HUES6 (cell line): ENCODE measurements around the gene LSM5.

Experiments used
- H3K27ac ChIP-seq: 2 replicates; pipeline ENCODE4 v1.7.0; 2013; ENCODE audit warnings: low read depth, mild to moderate bottlenecking, low read length, inconsistent platforms
- H3K27me3 ChIP-seq: 2 replicates; pipeline ENCODE4 v1.6.1; 2013; ENCODE audit warnings: low read length; ENCODE audit not compliant: control insufficient read depth, insufficient read depth
- H3K36me3 ChIP-seq: 2 replicates; pipeline ENCODE4 v1.6.1; 2013; ENCODE audit warnings: low read length; ENCODE audit not compliant: control insufficient read depth, insufficient read depth
- H3K4me1 ChIP-seq: 2 replicates; pipeline ENCODE4 v1.6.1; 2013; ENCODE audit warnings: low read length; ENCODE audit not compliant: control insufficient read depth, insufficient read depth
- H3K4me3 ChIP-seq: 2 replicates; pipeline ENCODE4 v1.5.1; 2013; ENCODE audit warnings: low read depth, low read length
- H3K9ac ChIP-seq: one replicate; pipeline ENCODE4 v1.6.1; 2013; ENCODE audit warnings: mild to moderate bottlenecking, low read length
- H3K9me3 ChIP-seq: 2 replicates; pipeline ENCODE4 v1.6.1; 2013; ENCODE audit warnings: low read depth, low read length; ENCODE audit not compliant: control insufficient read depth, insufficient read depth

The LSM5 gene

DNA sequence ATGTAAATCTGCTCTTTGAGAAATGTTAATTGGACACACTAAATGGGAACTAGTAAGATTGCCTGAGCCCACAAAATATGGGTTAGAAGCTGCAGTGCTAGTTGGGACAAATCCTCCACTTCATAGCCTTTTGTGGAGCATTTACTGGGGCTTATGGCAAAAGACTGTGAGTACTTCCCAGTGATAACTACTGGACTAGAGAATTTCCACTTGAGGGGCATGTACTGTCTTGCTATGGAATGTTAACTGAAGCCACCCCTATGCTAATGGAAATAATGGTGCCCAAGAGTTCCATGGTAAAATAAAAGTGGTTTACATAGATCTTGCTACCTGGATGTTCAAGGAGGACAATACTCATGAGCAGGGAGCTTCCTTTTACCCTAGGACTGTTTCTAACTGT is 34.5 kb upstream of the LSM5 start:
- no peak overlapping the region for H3K9ac ChIP-seq
- H3K9me3 ChIP-seq = peaks cover 46% of the 10 kb centered on the region
- H3K36me3 ChIP-seq = peaks cover 18% of the 10 kb centered on the region
- no peak overlapping the region for H3K4me3 ChIP-seq
- peaks cover 15% of the 10 kb centered on the region for H3K4me1 ChIP-seq
- no peaks in the 10 kb centered on the region for H3K27me3 ChIP-seq
- H3K27ac ChIP-seq = no peak overlapping the region

DNA sequence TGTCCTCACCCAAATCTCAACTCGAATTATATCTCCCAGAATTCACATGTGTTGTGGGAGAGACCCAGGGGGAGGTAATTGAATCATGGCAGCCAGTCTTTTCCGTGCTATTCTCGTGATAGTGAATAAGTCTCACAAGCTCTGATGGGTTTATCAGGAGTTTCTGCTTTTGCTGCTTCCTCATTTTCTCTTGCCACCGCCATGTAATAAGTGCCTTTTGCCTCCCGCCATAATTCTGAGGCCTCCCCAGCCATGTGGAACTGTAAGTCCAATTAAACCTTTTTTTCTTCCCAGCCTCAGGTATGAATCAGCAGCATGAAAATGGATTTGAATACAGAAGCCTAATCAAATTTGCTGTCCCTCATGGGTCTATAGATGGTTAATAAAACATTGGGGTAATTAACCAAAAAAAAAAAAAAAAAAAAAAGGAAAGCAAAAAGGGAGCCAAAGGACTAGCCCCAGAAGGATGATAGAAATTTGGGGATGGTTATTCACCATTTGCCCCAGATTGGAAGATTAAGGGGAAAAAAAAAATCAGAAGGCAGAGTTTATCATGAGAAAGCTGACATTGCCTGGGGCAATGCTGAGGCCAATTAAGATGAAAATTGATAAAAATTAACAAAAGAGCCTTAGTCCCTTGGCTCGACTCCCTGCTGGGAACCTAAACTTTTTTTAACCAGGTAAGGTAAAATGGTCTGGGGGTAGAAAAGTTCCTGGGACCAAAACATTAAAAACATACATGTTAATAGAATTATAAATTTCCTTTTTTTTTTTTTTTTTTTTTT is 32.8 kb upstream of the LSM5 start:
- Histone ChIP-seq H3K4me1 (peaks cover 12% of the 10 kb centered on the region; the same call in 1 of the 2 replicates), H3K36me3 (peaks cover 19% of the 10 kb centered on the region), H3K27me3 (no peaks in the 10 kb centered on the region), H3K4me3 (no peak overlapping the region), H3K9me3 (peaks cover 59% of the 10 kb centered on the region), H3K9ac (no peak overlapping the region), H3K27ac (no peak overlapping the region)

DNA sequence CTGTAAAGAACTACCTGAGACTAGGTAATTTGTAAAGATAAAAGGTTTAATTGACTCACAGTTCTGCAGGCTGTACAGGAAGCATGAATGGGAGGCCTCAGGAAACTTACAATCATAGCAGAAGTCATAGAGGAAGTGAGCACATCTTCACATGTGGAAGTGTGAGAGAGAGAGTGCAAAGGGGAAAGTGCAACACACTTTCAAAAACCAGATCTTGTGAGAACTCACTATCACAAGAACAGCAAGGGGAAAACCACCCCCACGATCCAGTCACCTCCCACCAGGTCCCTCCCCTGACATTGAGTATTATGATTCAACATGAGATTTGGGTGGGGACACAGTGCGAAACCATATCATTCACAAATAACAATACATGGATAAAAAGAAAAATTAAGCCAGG is 29.6 kb upstream of the LSM5 start:
- Histone ChIP-seq H3K4me3 (peak overlapping the region; percentile 6; the same call in 1 of the 2 replicates), H3K9me3 (peaks cover 86% of the 10 kb centered on the region), H3K36me3 (peaks cover 31% of the 10 kb centered on the region)

DNA sequence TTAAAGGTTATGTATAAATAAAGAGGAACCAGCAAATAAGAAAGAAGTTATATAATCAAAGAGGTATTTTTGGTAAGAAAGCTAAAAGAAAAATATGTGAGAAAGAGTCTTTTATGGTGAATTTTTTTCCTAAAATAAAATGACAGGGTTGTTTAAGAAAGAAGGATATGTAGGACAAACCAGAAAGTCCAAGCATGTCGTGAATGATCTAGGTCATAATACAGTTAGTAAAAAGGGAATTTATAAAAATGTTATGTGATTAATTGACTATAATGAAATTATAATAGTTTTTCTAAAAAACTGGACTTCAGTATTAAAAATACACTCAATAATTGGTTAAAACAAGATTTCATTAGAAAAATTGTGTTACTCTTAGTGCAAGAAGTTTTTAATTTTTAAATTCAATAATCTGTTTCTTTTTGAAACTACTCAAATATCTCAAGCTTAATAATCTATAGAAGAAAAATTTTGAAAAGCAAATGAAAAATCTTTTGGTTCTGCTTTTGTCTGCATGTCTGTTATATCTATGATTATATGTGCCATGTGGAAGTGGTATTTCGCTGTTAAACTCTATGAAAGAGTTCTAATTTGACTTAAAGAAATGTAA is 28.5 kb upstream of the LSM5 start:
- H3K9me3 ChIP-seq = peaks cover 83% of the 10 kb centered on the region

More for the DNA sequence above, 29.6 kb upstream of the LSM5 start:
- no peaks in the 10 kb centered on the region for H3K27me3 ChIP-seq
- no peak overlapping the region for H3K27ac ChIP-seq
- no peaks in the 10 kb centered on the region for H3K4me1 ChIP-seq
- no peak overlapping the region for H3K9ac ChIP-seq

DNA sequence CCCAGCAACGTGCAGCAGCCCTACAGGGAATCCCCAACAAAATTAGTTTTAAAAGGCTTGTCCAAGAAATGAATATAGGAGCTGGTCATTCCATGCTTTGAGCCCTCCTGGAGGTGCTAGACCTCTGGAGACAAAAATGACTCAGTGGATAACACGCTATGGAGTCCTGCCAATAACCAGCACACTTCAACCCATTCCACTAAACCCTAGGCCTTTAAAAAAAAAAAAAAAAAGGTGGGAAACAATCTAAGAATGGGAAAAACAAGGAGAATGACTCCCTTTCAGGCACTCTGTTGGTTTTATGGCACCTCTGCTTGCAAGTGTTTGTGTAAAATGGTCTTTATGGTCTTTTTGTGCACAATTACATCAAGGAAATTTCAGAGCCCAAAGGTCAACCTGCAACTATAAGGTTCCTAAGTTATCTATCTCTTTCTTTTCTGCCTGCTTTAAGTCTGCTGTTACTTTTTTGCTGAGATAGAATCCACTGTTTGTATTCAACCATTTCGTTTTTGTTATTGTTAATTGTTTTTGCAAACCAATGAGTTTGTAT is 26.4 kb upstream of the LSM5 start:
- Histone ChIP-seq H3K36me3 (peaks cover 40% of the 10 kb centered on the region), H3K4me1 (peaks cover 11% of the 10 kb centered on the region; the same call in 1 of the 2 replicates), H3K9me3 (peaks cover 78% of the 10 kb centered on the region), H3K9ac (no peak overlapping the region), H3K27me3 (no peaks in the 10 kb centered on the region), H3K27ac (no peak overlapping the region), H3K4me3 (no peak overlapping the region)

More for the DNA sequence above, 28.5 kb upstream of the LSM5 start:
- Histone ChIP-seq H3K9ac (no peak overlapping the region), H3K4me1 (peaks cover 3% of the 10 kb centered on the region; the same call in 1 of the 2 replicates), H3K27ac (no peak overlapping the region), H3K4me3 (no peak overlapping the region), H3K27me3 (no peaks in the 10 kb centered on the region), H3K36me3 (peaks cover 34% of the 10 kb centered on the region)

DNA sequence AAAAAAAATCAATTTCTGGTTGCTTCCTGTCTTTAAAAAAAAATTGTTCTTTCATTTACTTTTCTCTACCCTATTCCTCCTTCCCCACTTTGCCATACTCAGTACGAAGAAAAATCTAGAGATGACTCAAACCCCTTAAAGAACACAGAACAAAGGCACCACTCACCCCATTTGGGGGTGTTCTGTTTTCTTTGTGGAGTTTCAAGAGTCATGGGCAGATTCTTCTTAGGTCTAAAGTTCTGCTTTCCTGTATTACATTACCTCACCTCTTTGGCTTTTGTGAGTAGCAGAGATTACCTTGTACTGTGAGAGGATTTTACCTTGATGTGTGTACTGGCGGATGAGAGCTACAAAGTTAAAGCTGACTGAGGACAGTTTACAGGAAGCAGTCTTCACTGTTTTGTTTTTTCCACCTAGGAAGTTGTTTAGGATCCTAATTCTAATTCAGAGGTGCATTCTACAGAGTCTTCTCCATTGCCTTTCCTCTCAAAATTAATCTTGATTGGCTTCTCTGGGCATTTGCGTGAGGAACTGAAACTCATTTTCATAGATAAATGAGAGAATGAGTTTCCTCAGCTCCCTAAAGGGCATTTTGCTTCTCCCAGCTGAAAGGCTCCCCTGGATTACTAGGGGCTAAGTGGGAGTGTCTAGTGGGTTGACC is 25.8 kb upstream of the LSM5 start:
- peaks cover 77% of the 10 kb centered on the region for H3K9me3 ChIP-seq
- H3K27ac ChIP-seq = no peak overlapping the region
- no peak overlapping the region for H3K9ac ChIP-seq
- peaks cover 12% of the 10 kb centered on the region; the same call in 1 of the 2 replicates for H3K4me1 ChIP-seq
- no peaks in the 10 kb centered on the region for H3K27me3 ChIP-seq
- peaks cover 40% of the 10 kb centered on the region for H3K36me3 ChIP-seq
- H3K4me3 ChIP-seq = no peak overlapping the region

DNA sequence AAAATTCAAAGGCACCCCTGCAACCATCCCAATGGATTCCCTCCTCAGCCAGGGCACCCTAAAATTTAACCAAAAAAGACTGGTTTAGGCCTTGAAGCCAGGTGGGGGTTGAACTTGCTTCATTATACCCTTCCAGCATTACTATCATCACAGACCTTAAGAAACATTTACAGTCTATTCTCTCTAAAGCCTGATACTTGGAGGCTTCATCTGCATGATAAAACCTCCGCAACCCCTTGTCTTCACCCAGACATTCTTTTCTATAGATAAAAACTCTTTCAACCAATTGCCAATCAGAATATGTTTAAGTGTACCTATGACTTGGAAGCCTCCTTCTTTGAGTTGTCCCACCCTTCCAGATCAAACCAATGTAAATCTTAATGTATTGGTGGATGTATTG is 23.0 kb upstream of the LSM5 start:
- Histone ChIP-seq H3K4me3 (no peak overlapping the region), H3K27ac (peak overlapping the region; percentile 48; the same call in 1 of the 2 replicates), H3K4me1 (peaks cover 12% of the 10 kb centered on the region; the same call in 1 of the 2 replicates), H3K27me3 (no peaks in the 10 kb centered on the region), H3K9ac (peak overlapping the region; percentile 41), H3K36me3 (peaks cover 35% of the 10 kb centered on the region), H3K9me3 (peaks cover 62% of the 10 kb centered on the region)

DNA sequence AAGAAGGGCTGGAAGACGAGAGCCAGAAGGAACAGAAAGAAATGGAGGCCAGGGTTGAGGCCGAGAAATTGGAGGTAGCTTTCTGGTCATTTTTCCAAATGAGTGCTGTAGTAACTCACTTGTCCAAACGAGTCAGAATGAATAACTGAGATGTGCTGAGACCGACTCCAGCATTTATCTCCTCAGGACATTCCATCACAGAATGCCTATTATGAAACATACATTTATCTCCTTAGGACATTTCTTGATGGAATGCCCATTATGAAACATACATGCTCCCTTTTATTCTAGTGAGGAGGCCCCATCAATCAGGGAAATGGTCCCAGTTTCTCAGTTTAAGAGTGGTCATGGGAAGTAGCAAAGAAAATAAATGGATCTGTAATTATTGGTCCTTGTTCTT is 21.6 kb upstream of the LSM5 start:
- Histone ChIP-seq H3K27ac (no peak overlapping the region), H3K9ac (no peak overlapping the region), H3K27me3 (no peaks in the 10 kb centered on the region), H3K4me3 (no peak overlapping the region), H3K4me1 (peaks cover 12% of the 10 kb centered on the region; the same call in 1 of the 2 replicates), H3K36me3 (peaks cover 39% of the 10 kb centered on the region), H3K9me3 (peaks cover 57% of the 10 kb centered on the region)

DNA sequence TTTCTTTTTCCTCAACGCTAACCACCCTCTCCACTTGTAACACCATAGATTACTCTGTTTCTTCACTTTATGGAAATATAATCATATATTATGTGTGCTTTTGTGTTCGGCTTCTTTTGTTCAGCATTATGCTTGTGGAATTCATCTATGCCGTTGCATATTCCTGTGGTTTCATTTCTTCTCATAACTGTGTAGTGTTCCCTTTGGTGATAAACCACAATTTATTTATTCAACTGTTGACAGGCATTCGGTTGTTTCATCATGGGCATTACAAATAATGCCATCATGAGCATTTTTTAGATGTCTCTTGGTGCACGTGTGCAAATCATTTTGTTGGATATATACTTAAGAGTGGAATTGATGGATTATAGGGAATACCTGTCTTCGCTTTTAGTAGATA is 17.2 kb upstream of the LSM5 start:
- peaks cover 22% of the 10 kb centered on the region for H3K36me3 ChIP-seq
- no peak overlapping the region for H3K27ac ChIP-seq
- H3K9me3 ChIP-seq = peaks cover 28% of the 10 kb centered on the region; the same call in 1 of the 2 replicates
- H3K4me1 ChIP-seq = peaks cover 6% of the 10 kb centered on the region; the same call in 1 of the 2 replicates
- H3K9ac ChIP-seq = no peak overlapping the region
- no peak overlapping the region for H3K4me3 ChIP-seq
- no peaks in the 10 kb centered on the region for H3K27me3 ChIP-seq

DNA sequence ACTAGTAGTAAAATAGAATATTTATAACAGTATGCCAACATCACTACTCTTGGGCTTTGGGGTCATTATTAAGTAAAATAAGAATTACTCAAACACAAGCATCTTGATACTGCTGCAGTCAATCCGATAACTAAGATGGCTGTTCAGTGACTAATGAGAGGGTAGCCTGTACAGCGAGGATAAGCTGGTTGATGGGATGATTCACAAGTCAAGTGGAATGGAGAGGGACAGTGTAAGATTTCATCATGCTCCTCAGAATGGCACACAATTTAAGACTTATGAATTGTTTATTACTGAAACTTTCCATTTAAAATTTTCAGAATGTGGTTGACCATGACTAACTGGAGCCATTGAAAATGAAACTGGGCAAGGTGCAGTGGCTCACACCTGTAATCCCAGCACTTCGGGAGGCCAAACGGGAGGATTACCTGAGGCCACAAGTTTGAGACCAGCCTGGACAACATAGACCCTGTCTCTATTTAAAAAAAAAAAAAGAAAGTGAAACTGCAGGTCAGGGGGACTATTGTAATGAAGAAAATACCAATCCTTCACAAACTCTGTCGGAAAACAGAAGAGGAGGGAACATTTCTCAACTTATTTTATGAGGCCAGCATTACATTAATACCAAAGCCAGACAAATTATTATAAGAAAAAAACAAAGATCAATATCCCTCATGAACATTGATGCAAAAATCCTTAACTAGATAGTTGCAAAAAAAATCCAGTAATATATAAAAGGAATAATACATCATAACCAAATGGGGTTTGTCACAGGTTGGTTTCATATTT is 16.3 kb upstream of the LSM5 start:
- Histone ChIP-seq H3K36me3 (peaks cover 15% of the 10 kb centered on the region), H3K4me1 (0 out of 2 replicates have a peak, but pooled peaks cover 2% of the 10 kb centered on the region), H3K9me3 (peaks cover 20% of the 10 kb centered on the region; the same call in 1 of the 2 replicates), H3K27me3 (no peaks in the 10 kb centered on the region), H3K9ac (no peak overlapping the region), H3K4me3 (no peak overlapping the region), H3K27ac (no peak overlapping the region)
